SU-DHL-6 (cell line): ENCODE results near the gene SEMA6D.

Source experiments
- CTCF ChIP-seq: fragments of 200-600 bp; sonication (generic); IDR thresholded peaks from one replicate; pipeline ENCODE4 v1.5.1; 2017; ENCODE audit warnings: antibody characterized with exemption, mild to moderate bottlenecking, low read length, moderate library complexity; ENCODE audit not compliant: insufficient read depth, poor library complexity, severe bottlenecking
- EZH2phosphoT487 ChIP-seq: fragments of 200-600 bp; sonication (generic), shearing (Covaris generic); conservative IDR thresholded peaks from 2 replicates; pipeline ENCODE4 v1.6.1; 2018; ENCODE audit warnings: mild to moderate bottlenecking, antibody characterized with exemption, low read length, moderate library complexity, mixed read lengths

- TF ChIP-seq CTCF (no peak), EZH2phosphoT487 (no peak)
Observed at GRCh38 chr15:47736143-47736786, 19.0 kb downstream of the SEMA6D start.
